ENCODE results near the gene TTLL9.
A peak's percentile ranks its signal among the peaks of the same experiment; 100 is the strongest.

TTLL9 gene, protein sequence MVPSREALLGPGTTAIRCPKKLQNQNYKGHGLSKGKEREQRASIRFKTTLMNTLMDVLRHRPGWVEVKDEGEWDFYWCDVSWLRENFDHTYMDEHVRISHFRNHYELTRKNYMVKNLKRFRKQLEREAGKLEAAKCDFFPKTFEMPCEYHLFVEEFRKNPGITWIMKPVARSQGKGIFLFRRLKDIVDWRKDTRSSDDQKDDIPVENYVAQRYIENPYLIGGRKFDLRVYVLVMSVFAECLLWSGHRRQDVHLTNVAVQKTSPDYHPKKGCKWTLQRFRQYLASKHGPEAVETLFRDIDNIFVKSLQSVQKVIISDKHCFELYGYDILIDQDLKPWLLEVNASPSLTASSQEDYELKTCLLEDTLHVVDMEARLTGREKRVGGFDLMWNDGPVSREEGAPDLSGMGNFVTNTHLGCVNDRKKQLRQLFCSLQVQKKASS

DNA sequence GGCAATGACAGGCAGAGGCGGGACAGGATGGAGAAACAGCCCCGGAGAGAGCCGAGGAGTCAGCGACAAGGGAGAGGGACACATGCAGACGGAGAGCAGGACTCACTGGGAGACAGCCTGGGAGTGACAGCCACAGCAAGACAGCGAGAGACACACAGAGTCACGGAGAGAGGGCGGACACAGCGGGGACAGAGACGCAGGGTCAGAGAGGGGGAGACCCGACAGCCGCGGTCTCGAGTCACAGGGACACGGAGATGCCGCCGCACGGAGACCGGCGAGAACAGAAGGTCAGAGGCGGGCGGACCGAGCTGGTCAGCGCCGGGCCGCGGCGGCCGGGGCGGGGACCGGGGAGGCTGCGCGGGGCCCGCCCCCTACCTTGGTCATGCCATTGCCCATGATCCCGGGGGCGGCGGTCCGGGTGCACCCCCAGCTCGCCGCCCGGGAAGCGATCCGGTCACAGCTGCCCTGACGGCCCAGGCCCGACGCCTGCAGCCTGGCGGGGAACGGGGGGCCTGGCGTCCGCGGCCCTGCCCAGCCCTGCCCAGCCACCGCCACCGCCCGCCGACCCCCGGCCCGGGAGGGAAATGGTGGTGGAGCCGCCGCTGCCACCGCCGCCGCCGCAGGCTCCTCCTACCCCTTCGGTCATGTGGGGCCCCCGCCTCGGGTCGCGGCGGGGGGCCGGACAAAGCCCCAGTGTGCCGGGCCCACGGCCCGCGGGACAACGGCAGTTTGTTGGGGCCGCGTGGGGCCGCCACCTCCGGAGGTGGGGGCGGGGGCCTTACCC is at the start of gene TTLL9, which contains the start of gene DUSP15:
Gene TTLL9, plus strand, starts transcription at position 693 of the 784 bp plus-strand sequence. CDS start 493 bp downstream, outside the sequence.
Gene DUSP15, minus strand, starts transcription at position 586 of the 784 bp plus-strand sequence. Its CDS starts 190 bp downstream, at position 396.
- TF ChIP-seq, protein P1, sequence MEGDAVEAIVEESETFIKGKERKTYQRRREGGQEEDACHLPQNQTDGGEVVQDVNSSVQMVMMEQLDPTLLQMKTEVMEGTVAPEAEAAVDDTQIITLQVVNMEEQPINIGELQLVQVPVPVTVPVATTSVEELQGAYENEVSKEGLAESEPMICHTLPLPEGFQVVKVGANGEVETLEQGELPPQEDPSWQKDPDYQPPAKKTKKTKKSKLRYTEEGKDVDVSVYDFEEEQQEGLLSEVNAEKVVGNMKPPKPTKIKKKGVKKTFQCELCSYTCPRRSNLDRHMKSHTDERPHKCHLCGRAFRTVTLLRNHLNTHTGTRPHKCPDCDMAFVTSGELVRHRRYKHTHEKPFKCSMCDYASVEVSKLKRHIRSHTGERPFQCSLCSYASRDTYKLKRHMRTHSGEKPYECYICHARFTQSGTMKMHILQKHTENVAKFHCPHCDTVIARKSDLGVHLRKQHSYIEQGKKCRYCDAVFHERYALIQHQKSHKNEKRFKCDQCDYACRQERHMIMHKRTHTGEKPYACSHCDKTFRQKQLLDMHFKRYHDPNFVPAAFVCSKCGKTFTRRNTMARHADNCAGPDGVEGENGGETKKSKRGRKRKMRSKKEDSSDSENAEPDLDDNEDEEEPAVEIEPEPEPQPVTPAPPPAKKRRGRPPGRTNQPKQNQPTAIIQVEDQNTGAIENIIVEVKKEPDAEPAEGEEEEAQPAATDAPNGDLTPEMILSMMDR (IDR thresholded peaks at IDR 0.05; ENCODE audit: low read depth, low read length, missing control alignments): no peak
- no peaks in the 10 kb centered on the region for H3K36me3 ChIP-seq (replicated peaks)
- in situ Hi-C loops (cut with HindIII; ENCODE audit: low pct_ligation_motif_present, low sequenced_read_pairs): no loop called here
- H3K27me3 ChIP-seq (replicated peaks): peaks cover 31% of the 10 kb centered on the region
- peak within 1 kb of the TSS; percentile 42 for H3K4me3 ChIP-seq (ENCODE audit: low read depth, low read length)
- H3K27ac ChIP-seq: no peak within 1 kb of the TSS
- no peak for DNase-seq

DNA sequence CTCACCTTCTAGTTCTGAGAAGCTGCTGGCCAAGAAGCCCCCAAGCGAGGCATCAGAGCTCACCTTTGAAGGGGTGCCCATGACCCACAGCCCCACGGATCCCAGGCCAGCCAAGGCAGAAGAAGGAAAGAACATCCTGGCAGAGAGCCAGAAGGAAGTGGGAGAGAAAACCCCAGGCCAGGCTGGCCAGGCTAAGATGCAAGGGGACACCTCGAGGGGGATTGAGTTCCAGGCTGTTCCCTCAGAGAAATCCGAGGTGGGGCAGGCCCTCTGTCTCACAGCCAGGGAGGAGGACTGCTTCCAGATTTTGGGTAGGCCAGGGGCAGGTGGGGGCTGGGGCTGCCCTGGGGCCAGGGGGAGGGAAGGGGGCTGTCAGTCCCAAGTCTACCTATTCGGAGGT is 49.0 kb upstream of the TTLL9 start:
- DNase-seq: no peak
- in situ Hi-C loops (cut with HindIII; ENCODE audit: low pct_ligation_motif_present, low sequenced_read_pairs): no loop called here
- H3K36me3 ChIP-seq (replicated peaks): no peaks in the 10 kb centered on the region
- H3K4me3 ChIP-seq (ENCODE audit: low read depth, low read length): no peak overlapping the region
- no peaks in the 10 kb centered on the region for H3K27me3 ChIP-seq (replicated peaks)
- no peak overlapping the region for H3K27ac ChIP-seq
- TF ChIP-seq, protein P1 (IDR thresholded peaks at IDR 0.05; ENCODE audit: low read depth, low read length, missing control alignments): no peak

DNA sequence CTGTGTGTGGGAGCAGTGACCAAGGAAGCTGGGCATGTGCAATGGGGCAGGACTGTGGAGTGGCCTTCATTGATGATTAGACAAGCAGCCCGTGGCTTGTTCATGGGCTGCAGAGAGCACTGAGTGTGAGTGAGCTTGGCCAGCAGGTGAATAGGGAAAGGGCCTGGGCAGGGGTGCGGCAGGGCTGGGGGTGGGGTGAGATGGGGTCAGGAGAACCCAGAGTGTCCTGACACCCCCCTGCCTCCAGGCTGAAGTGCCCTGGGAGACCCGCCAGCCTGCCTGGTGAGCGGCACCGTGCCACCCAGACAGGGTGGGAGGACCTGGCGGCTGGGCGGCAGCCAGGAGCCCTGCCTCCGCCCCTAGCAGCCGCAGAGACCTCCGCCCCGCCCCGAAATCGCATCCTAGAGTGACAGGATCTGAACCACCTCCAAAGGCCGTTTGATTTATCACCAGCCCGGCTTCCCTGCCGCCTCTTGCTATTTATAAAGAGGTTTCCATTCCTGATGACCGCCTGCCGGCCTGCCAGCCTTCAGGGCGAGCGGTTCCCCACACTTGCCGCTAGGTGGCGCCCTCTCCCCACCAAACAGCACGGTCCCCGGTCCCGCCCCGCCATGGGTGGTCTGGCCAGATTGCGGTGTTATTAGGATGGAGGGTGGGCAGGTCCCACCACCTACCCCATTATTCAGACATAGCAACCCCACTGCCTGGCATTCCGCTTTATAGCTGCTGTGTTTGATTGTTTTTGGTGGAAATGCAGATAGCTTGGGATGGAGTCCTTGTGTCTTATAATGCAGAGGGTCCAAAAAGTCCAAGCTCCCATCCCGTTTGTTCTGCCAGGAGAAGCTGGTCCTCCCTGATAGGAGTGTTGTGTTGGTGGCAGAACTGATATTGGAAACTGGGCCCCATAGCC is 47.8 kb upstream of the TTLL9 start:
- H3K27me3 ChIP-seq (replicated peaks): no peaks in the 10 kb centered on the region
- no peak overlapping the region for H3K4me3 ChIP-seq (ENCODE audit: low read depth, low read length)
- peak; percentile 55 for DNase-seq
- H3K36me3 ChIP-seq (replicated peaks): no peaks in the 10 kb centered on the region
- in situ Hi-C loops (cut with HindIII; ENCODE audit: low pct_ligation_motif_present, low sequenced_read_pairs): no loop called here
- no peak overlapping the region for H3K27ac ChIP-seq
- TF ChIP-seq, protein P1 (IDR thresholded peaks at IDR 0.05; ENCODE audit: low read depth, low read length, missing control alignments): peak; percentile 99

DNA sequence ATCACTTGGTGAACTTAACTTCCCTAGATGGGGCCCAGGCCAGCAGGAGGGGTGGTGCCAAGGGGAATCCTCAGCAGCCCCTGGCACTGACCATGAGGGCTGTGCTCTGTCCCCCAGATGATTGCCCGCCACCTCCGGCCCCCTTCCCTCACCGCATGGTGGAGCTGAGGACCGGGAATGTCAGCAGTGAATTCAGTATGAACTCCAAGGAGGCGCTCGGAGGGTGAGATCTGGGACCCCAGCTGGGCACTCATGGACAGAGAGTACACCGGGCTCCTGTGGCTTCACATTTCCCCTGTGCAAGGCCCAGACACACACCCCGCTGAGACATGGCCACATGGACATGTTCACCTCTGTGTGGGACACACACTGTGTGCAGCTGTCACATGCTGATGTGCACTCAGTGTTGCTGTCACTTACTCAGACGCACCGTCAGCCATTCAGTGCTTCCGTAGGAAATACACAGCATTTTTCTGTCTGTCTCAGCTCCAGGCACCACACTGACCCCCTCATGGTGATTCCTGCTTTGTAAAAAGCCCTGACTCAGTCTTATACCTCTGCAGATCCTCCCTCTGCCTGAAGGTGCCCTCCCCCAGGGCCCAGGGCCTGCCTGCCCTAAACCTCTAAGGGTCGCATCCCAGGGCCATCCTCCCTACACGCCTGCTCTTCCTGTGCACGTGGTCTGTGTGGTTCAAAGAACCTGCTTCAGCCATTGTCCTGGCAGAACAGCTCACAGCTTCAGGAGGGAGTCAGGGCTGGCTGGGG is 46.9 kb upstream of the TTLL9 start:
- peak; percentile 46 for DNase-seq
- no peaks in the 10 kb centered on the region for H3K36me3 ChIP-seq (replicated peaks)
- H3K27ac ChIP-seq: no peak overlapping the region
- in situ Hi-C loops (cut with HindIII; ENCODE audit: low pct_ligation_motif_present, low sequenced_read_pairs): no loop called here
- no peak overlapping the region for H3K4me3 ChIP-seq (ENCODE audit: low read depth, low read length)
- TF ChIP-seq, protein P1 (IDR thresholded peaks at IDR 0.05; ENCODE audit: low read depth, low read length, missing control alignments): peak; percentile 27
- no peaks in the 10 kb centered on the region for H3K27me3 ChIP-seq (replicated peaks)

DNA sequence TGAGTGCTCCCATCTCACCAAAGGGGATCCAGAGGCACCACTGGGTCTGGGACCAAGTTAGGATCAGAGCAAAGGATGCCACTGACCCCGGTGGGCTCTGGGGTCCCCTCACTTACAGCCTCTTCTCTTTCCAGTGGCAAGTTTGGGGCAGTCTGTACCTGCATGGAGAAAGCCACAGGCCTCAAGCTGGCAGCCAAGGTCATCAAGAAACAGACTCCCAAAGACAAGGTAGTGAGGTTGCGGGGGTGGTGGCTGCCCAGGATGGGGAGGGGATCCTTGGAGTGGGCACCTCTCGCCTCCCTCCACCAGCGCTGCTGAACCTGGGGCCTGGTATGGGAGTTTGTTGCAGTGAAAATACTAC is 46.3 kb upstream of the TTLL9 start:
- TF ChIP-seq, protein P1 (IDR thresholded peaks at IDR 0.05; ENCODE audit: low read depth, low read length, missing control alignments): no peak
- H3K27me3 ChIP-seq (replicated peaks): no peaks in the 10 kb centered on the region
- H3K36me3 ChIP-seq (replicated peaks): no peaks in the 10 kb centered on the region
- H3K4me3 ChIP-seq (ENCODE audit: low read depth, low read length): no peak overlapping the region
- in situ Hi-C loops (cut with HindIII; ENCODE audit: low pct_ligation_motif_present, low sequenced_read_pairs): no loop called here
- DNase-seq: no peak
- no peak overlapping the region for H3K27ac ChIP-seq

Measured in brain microvascular endothelial cell (primary cell).